ENCODE results near the gene PPIG. TPM values are rescaled to one million over a fixed set of nuclear protein-coding genes. Genes with fewer than 3 reads are reported as not detected.

PPIG gene
- total RNA-seq, 2 donors from 2014 or later: 30.9 to 68.5 TPM

DNA sequence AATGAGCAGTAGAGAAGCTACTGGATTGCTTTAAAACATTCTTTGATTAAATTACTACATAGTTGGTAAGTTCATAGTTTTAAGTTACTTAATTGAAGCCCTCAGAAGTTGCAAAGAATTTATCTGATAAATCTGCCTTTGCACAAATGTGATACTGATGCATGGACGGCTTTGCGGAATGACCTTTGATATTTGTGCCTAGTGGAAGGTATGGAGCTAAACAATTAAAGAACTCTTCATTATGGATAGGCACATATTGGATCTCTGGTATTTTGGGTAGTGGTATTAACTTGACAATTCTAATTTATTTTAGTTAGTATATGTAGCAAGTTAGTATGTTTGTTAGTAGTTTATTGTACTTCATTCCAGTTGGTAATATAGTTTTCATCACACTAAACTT is 56.0 kb downstream of the PPIG start:
- no peak for ATAC-seq (ENCODE audit: insufficient number of reproducible peaks, low FRiP score, low read depth)
- Histone ChIP-seq H3K27ac (no peak overlapping the region), H3K27me3 (replicated peaks; ENCODE audit: insufficient read depth) (no peaks in the 10 kb centered on the region), H3K4me3 (no peak overlapping the region), H3K36me3 (peaks cover 22% of the 10 kb centered on the region), H3K9me3 (no peaks in the 10 kb centered on the region), H3K4me1 (ENCODE audit: control insufficient read depth in 1 of 2, low read depth in 2 of 2) (no peaks in the 10 kb centered on the region)
- TF ChIP-seq CTCF (IDR thresholded peaks at IDR 0.05): no peak
- DNase-seq (ENCODE audit: low spot score): no peak

DNA sequence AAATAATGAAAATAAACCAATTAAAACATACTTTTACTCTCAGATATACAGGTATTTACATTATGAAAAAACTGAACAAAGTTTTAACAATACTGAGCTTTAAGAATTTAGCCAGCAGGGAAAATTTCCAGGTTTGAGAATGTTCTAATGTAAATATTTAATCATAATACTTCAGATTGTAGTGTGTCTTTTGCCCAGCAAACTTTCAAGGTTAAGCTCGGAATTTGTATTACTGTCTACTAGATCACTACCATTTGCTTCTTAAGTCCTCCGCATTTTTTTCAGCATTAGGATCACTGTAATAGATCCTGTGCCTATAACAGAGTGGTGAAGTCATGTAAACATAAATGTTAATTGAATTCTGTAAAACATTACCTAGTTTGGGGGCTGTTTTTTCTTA is 57.3 kb downstream of the PPIG start:
- no peak for TF ChIP-seq CTCF (IDR thresholded peaks at IDR 0.05)
- H3K27ac ChIP-seq: no peak overlapping the region
- no peaks in the 10 kb centered on the region for H3K9me3 ChIP-seq
- H3K36me3 ChIP-seq: peaks cover 9% of the 10 kb centered on the region
- no peaks in the 10 kb centered on the region for H3K4me1 ChIP-seq (ENCODE audit: control insufficient read depth in 1 of 2, low read depth in 2 of 2)
- H3K27me3 ChIP-seq (replicated peaks; ENCODE audit: insufficient read depth): no peaks in the 10 kb centered on the region
- H3K4me3 ChIP-seq: no peak overlapping the region
- DNase-seq (ENCODE audit: low spot score) (no peak), ATAC-seq (ENCODE audit: insufficient number of reproducible peaks, low FRiP score, low read depth) (no peak)

- Histone ChIP-seq H3K27ac (no peak overlapping the region), H3K4me3 (no peak overlapping the region), H3K4me1 (ENCODE audit: control insufficient read depth in 1 of 2, low read depth in 2 of 2) (no peaks in the 10 kb centered on the region), H3K36me3 (no peaks in the 10 kb centered on the region), H3K9me3 (no peaks in the 10 kb centered on the region), H3K27me3 (replicated peaks; ENCODE audit: insufficient read depth) (no peaks in the 10 kb centered on the region)
- ATAC-seq (ENCODE audit: insufficient number of reproducible peaks, low FRiP score, low read depth) (no peak), DNase-seq (ENCODE audit: low spot score) (no peak)
- no peak for TF ChIP-seq CTCF (IDR thresholded peaks at IDR 0.05)
Measured at GRCh38 chr2:169644173-169644572, 60.0 kb downstream of the PPIG start.

DNA sequence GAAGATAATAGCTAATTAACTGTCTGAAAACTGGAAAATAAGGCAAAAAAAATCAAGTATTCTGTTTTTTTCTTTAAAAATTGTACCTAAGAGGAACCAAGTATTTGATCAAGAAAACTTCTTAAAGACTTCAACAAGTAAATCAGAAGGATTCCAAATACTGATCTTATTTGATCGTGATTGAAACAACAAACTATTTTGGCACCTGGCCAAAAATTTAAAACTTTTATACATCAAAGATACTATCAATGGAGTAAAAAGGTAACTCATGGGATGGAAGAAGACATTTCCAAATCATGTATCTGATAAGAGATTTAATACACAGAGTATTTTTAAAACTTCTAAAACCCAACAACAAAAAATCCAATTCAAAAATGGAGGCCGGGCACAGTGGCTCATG is 63.3 kb downstream of the PPIG start:
- no peak for ATAC-seq (ENCODE audit: insufficient number of reproducible peaks, low FRiP score, low read depth)
- H3K36me3 ChIP-seq: no peaks in the 10 kb centered on the region
- no peak for DNase-seq (ENCODE audit: low spot score)
- H3K4me3 ChIP-seq: no peak overlapping the region
- H3K27ac ChIP-seq: no peak overlapping the region
- TF ChIP-seq CTCF (IDR thresholded peaks at IDR 0.05): no peak
- no peaks in the 10 kb centered on the region for H3K9me3 ChIP-seq
- H3K4me1 ChIP-seq (ENCODE audit: control insufficient read depth in 1 of 2, low read depth in 2 of 2): no peaks in the 10 kb centered on the region
- H3K27me3 ChIP-seq (replicated peaks; ENCODE audit: insufficient read depth): no peaks in the 10 kb centered on the region

GRCh38 chr2:169649278-169649677 is 65.1 kb downstream of the PPIG start:
- H3K9me3 ChIP-seq: no peaks in the 10 kb centered on the region
- no peaks in the 10 kb centered on the region for H3K4me1 ChIP-seq (ENCODE audit: control insufficient read depth in 1 of 2, low read depth in 2 of 2)
- no peaks in the 10 kb centered on the region for H3K36me3 ChIP-seq
- no peak overlapping the region for H3K4me3 ChIP-seq
- no peak for TF ChIP-seq CTCF (IDR thresholded peaks at IDR 0.05)
- DNase-seq (ENCODE audit: low spot score) (no peak), ATAC-seq (ENCODE audit: insufficient number of reproducible peaks, low FRiP score, low read depth) (no peak)
- H3K27ac ChIP-seq: no peak overlapping the region
- no peaks in the 10 kb centered on the region for H3K27me3 ChIP-seq (replicated peaks; ENCODE audit: insufficient read depth)

Measured in thoracic aorta (tissue), 2 donors.